ENCODE measurements around the gene IGLON5.

The IGLON5 gene

GRCh38 chr19:51338563-51339312 is 27.3 kb downstream of the IGLON5 start:
- no peak for DNase-seq (ENCODE audit: low read depth, low spot score)

GRCh38 chr19:51339313-51339686 is 27.9 kb downstream of the IGLON5 start:
- no peak for DNase-seq (ENCODE audit: low read depth, low spot score)

- DNase-seq (ENCODE audit: low read depth, low spot score): peak; percentile 90
Observed at GRCh38 chr19:51339687-51340656, 28.5 kb downstream of the IGLON5 start.

- DNase-seq (ENCODE audit: low read depth, low spot score): no peak
Observed at GRCh38 chr19:51341066-51341465, 29.6 kb downstream of the IGLON5 start.

GRCh38 chr19:51341976-51342580 is 30.6 kb downstream of the IGLON5 start, which contains the start of gene VSIG10L:
VSIG10L (minus strand) TSS chr19:51342139; CDS start chr19:51342124, 15 bp downstream.
- no peak for DNase-seq (ENCODE audit: low read depth, low spot score)

GRCh38 chr19:51342631-51343569 is 31.5 kb downstream of the IGLON5 start:
- DNase-seq (ENCODE audit: low read depth, low spot score): no peak

- no peak for DNase-seq (ENCODE audit: low read depth, low spot score)
Observed at GRCh38 chr19:51345076-51345620, 33.7 kb downstream of the IGLON5 start.

- no peak for DNase-seq (ENCODE audit: low read depth, low spot score)
Observed at GRCh38 chr19:51346742-51347141, 35.3 kb downstream of the IGLON5 start.

GRCh38 chr19:51347209-51347928 is 35.9 kb downstream of the IGLON5 start:
- DNase-seq (ENCODE audit: low read depth, low spot score): no peak

GRCh38 chr19:51351266-51351990 is 40.0 kb downstream of the IGLON5 start:
- no peak for DNase-seq (ENCODE audit: low read depth, low spot score)

- DNase-seq (ENCODE audit: low read depth, low spot score): no peak
Observed at GRCh38 chr19:51352783-51353360, 41.4 kb downstream of the IGLON5 start.

GRCh38 chr19:51354103-51354741 is 42.8 kb downstream of the IGLON5 start:
- no peak for DNase-seq (ENCODE audit: low read depth, low spot score)

- DNase-seq (ENCODE audit: low read depth, low spot score): no peak
Observed at GRCh38 chr19:51354742-51355148, 43.3 kb downstream of the IGLON5 start.

- no peak for DNase-seq (ENCODE audit: low read depth, low spot score)
Observed at GRCh38 chr19:51356159-51356801, 44.8 kb downstream of the IGLON5 start.

- DNase-seq (ENCODE audit: low read depth, low spot score): no peak
Observed at GRCh38 chr19:51357952-51358351, 46.5 kb downstream of the IGLON5 start.

GRCh38 chr19:51359294-51359693 is 47.9 kb downstream of the IGLON5 start:
- DNase-seq (ENCODE audit: low read depth, low spot score): peak; percentile 92

GRCh38 chr19:51361239-51361638 is 49.8 kb downstream of the IGLON5 start:
- no peak for DNase-seq (ENCODE audit: low read depth, low spot score)

Measured in smooth muscle cell of the brain vasculature (primary cell).